Ectodermal cell (in vitro differentiated cells): ENCODE measurements around the gene CACNG6.

Source experiments
- H3K27ac ChIP-seq: 2 replicates; pipeline ENCODE4 v1.7.0; 2013; ENCODE audit warnings: mild to moderate bottlenecking, low read depth, low read length; ENCODE audit not compliant: insufficient read depth, poor library complexity, severe bottlenecking
- H3K27me3 ChIP-seq: 2 replicates; pipeline ENCODE4 v1.7.0; 2013; ENCODE audit warnings: mild to moderate bottlenecking, low read length; ENCODE audit not compliant: insufficient read depth, control insufficient read depth, poor library complexity, severe bottlenecking
- H3K36me3 ChIP-seq: one replicate; pipeline ENCODE4 v1.7.0; 2013; ENCODE audit warnings: low read length; ENCODE audit not compliant: control insufficient read depth, insufficient read depth
- H3K4me1 ChIP-seq: one replicate; pipeline ENCODE4 v1.7.0; 2013; ENCODE audit warnings: low read length; ENCODE audit not compliant: control insufficient read depth, insufficient read depth
- H3K4me3 ChIP-seq: 2 replicates; pipeline ENCODE4 v1.7.0; 2013; ENCODE audit warnings: low read depth, low read length, control low read depth; ENCODE audit not compliant: insufficient read depth
- H3K9me3 ChIP-seq: 2 replicates; pipeline ENCODE4 v1.7.0; 2013; ENCODE audit warnings: mild to moderate bottlenecking, low read length, moderate library complexity; ENCODE audit not compliant: control insufficient read depth
- WGBS, 2 experiments: methylation state at CpG; one replicate each; pipeline ENCODE4 v1.1.7; 2013; ENCODE audit warnings: missing lambda C conversion rate in 2 of 2; 5-methylcytosine and 5-hydroxymethylcytosine counted together

CACNG6 gene

GRCh38 chr19:54041969-54042606 lies 50.7 kb downstream of the CACNG6 start:
- H3K27me3 ChIP-seq, result peaks cover 8% of the 10 kb centered on the region
- no peaks in the 10 kb centered on the region for H3K36me3 ChIP-seq
- H3K4me1 ChIP-seq, result no peaks in the 10 kb centered on the region
- no peak overlapping the region for H3K4me3 ChIP-seq
- 72 to 76% methylated on average over 8 to 9 of the region's 9 CpGs for WGBS, 2 experiments
- H3K9me3 ChIP-seq, result no peaks in the 10 kb centered on the region
- no peak overlapping the region for H3K27ac ChIP-seq

DNA sequence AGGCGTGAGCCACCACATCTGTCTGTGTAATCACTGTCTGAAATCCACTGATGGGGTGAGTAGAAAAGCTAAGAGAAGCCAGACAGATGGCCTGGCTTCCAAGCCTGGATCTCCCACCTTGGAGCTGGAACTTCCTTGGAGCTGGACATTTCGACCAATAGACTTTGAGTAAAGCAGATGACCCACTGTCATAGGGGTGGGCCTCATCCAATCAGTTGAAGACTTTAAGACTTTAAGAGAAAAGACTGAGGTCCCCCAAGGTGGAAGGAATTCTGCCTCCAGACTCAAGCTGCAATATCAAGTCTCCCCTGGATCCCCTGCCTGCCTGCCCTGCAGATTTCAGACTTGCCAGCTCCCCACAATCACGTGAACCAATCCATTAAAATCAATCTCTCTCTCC lies 51.6 kb downstream of the CACNG6 start:
- Histone ChIP-seq H3K27me3 (peaks cover 8% of the 10 kb centered on the region), H3K9me3 (no peaks in the 10 kb centered on the region), H3K4me3 (no peak overlapping the region), H3K36me3 (no peaks in the 10 kb centered on the region), H3K4me1 (no peaks in the 10 kb centered on the region), H3K27ac (no peak overlapping the region)
- WGBS, 2 experiments, result 90 to 92% methylated on average over 2 to 3 of the region's 3 CpGs

DNA sequence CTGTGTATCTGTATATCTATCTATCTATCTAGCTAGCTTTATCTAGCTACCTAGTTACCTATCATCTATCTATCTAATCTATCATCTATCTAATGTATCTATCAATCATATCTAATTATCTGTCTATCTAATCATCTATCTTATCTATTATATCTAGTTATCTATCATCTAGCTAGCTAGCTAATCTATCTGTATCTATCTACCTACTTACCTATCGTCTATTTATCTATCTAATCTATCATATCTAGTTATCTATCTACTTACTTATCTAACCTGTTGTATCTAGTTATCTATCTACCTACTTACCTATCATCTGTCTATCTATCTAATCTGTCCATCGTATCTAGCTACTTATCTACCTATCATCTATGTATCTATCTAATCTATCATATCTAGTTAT lies 54.3 kb downstream of the CACNG6 start:
- Histone ChIP-seq H3K27me3 (peaks cover 8% of the 10 kb centered on the region), H3K27ac (no peak overlapping the region), H3K36me3 (no peaks in the 10 kb centered on the region), H3K4me1 (no peaks in the 10 kb centered on the region), H3K9me3 (no peaks in the 10 kb centered on the region), H3K4me3 (no peak overlapping the region)
- 82 to 92% methylated on average over 2 of the region's 2 CpGs for WGBS, 2 experiments

GRCh38 chr19:54047616-54048015 lies 56.2 kb downstream of the CACNG6 start:
- no peaks in the 10 kb centered on the region for H3K9me3 ChIP-seq
- no peak overlapping the region for H3K27ac ChIP-seq
- H3K4me3 ChIP-seq, result no peak overlapping the region
- WGBS, 2 experiments, result 94 to 97% methylated on average over 4 of the region's 4 CpGs
- H3K27me3 ChIP-seq, result peaks cover 8% of the 10 kb centered on the region
- H3K36me3 ChIP-seq, result no peaks in the 10 kb centered on the region
- H3K4me1 ChIP-seq, result no peaks in the 10 kb centered on the region
